ENCODE measurements around the gene TIPIN. TPM values are rescaled to one million over a fixed set of nuclear protein-coding genes. Genes with fewer than 3 reads are reported as not detected.

Gene TIPIN
- total and polyA plus RNA-seq, 2 of the 8 experiments (the other 6 are each of a cell fraction or from before 2014, with no cell fraction given): 8.5 to 24.7 TPM

GRCh38 chr15:66401130-66402021, 44.9 kb upstream of the TIPIN start (continued):
- TF ChIP-seq ATF2 (IDR thresholded peaks at IDR 0.05; ENCODE audit: low read length) (no peak), TAF1 (IDR thresholded peaks at IDR 0.05; ENCODE audit: low read depth, low read length) (no peak), TAF7 (optimal IDR thresholded peaks at IDR 0.05; ENCODE audit: borderline replicate concordance, low read depth, low read length) (no peak), CHD2 (IDR thresholded peaks at IDR 0.05; ENCODE audit: low read length) (no peak), CHD7 (IDR thresholded peaks at IDR 0.05; ENCODE audit: insufficient replicate concordance, low read length) (no peak), TBP (IDR thresholded peaks at IDR 0.05; ENCODE audit: low read depth, low read length) (no peak), POLR2AphosphoS5 (IDR thresholded peaks at IDR 0.05; ENCODE audit: low read depth, low read length) (no peak), CHD1 (IDR thresholded peaks at IDR 0.05; ENCODE audit: low read depth, low read length) (no peak)
